HepG2 (cell line): ENCODE measurements around the gene SDK1. TPM values are rescaled to one million over a fixed set of nuclear protein-coding genes. Genes with fewer than 3 reads are reported as not detected.
A peak's percentile ranks its signal among the peaks of the same experiment; 100 is the strongest.

Experiments
- ATAC-seq: fragments of 200-7000 bp; cut with Tn5 transposase; 3 replicates; pipeline ENCODE4 v1.9.1; 2020; ENCODE audit warnings: mild to moderate bottlenecking, moderate library complexity
- BruUV-seq: library from RNA; stranded (reverse); fragments of 400-500 nt; replicated peaks from 2 replicates; lab custom pipeline; 2021; lab: Mats Ljungman, UMichigan
- CTCF ChIA-PET: fragments of 300-600 bp; formaldehyde crosslinking; extraction: SDS; loops from one replicate; lab custom pipeline; 2021; ENCODE audit warnings: low total read pairs, inconsistent platforms, low intra/inter-chr PET ratio; lab: Yijun Ruan, JAX
- POLR2A ChIA-PET: fragments of 350-600 bp; sonication (Branson Sonifier 250); formaldehyde crosslinking; loops from one replicate; lab custom pipeline; 2020; ENCODE audit warnings: antibody characterized with exemption, inconsistent platforms; lab: Yijun Ruan, JAX
- DNase-seq: peaks from one replicate; pipeline ENCODE4 v3.0.0-alpha.2; 2015; ENCODE audit warnings: low spot score
- FAIRE-seq: peaks from 3 replicates; lab custom pipeline; 2011; peaks lifted over from hg19 to GRCh38; lab: Jason Lieb, UNC
- H2AFZ ChIP-seq: one replicate; pipeline ENCODE4 v1.6.1; 2011; ENCODE audit warnings: low read length, inconsistent platforms
- H3K27ac ChIP-seq: fragments of 300-600 bp; 3 replicates; pipeline ENCODE4 v1.8.0; 2011; ENCODE audit warnings: mixed run types, mild to moderate bottlenecking, mixed read lengths, low read length, inconsistent platforms; ENCODE audit not compliant: insufficient read depth; ENCODE audit errors: extremely low read length
- H3K27me3 ChIP-seq, 2 experiments: fragments of 200-600 bp in 1 of 2; 2 replicates in 1 of 2; 3 replicates in 1 of 2; pipeline versions ENCODE4 v1.6.0 to v1.8.0; 2011; ENCODE audit warnings: low read length in 2 of 2, mild to moderate bottlenecking in 2 of 2, moderate library complexity in 2 of 2, inconsistent platforms in 1 of 2; ENCODE audit not compliant: insufficient read depth in 2 of 2, control insufficient read depth in 1 of 2
- H3K36me3 ChIP-seq, 2 experiments: fragments of 200-600 bp in 1 of 2; replicated peaks in 1 of 2; 2 replicates in 1 of 2; 3 replicates in 1 of 2; pipeline versions ENCODE4 v1.5.1 to v1.8.0; 2011; ENCODE audit warnings: low read length in 2 of 2, inconsistent platforms in 1 of 2; ENCODE audit not compliant: insufficient read depth in 2 of 2, control insufficient read depth in 1 of 2
- H3K4me1 ChIP-seq: 2 replicates; pipeline ENCODE4 v1.5.1; 2012; ENCODE audit warnings: low read length, inconsistent platforms; ENCODE audit not compliant: insufficient read depth
- H3K4me2 ChIP-seq: 2 replicates; pipeline ENCODE4 v1.6.0; 2011; ENCODE audit warnings: low read depth, low read length, inconsistent platforms
- H3K4me3 ChIP-seq, 3 experiments: fragments of 200-600 bp in 1 of 3; sonication (generic), shearing (Covaris generic) in 1 of 3; replicated peaks in 1 of 3; 2 replicates each; pipeline ENCODE4 v1.5.1; 2011 to 2016; ENCODE audit warnings: low read length in 3 of 3, inconsistent platforms in 2 of 3, low read depth in 2 of 3, mild to moderate bottlenecking in 2 of 3, control low read depth in 1 of 3, mixed read lengths in 1 of 3; ENCODE audit not compliant: insufficient read depth in 1 of 3
- H3K79me2 ChIP-seq: one replicate; pipeline ENCODE4 v1.6.1; 2011; ENCODE audit warnings: low read length, inconsistent platforms; ENCODE audit not compliant: insufficient read depth
- H3K9ac ChIP-seq: 2 replicates; pipeline ENCODE4 v1.6.0; 2011; ENCODE audit warnings: mild to moderate bottlenecking, low read depth, low read length, inconsistent platforms; ENCODE audit not compliant: insufficient read depth
- H3K9me3 ChIP-seq: 2 replicates; pipeline ENCODE4 v1.5.1; 2012; ENCODE audit warnings: mild to moderate bottlenecking, low read length
- H4K20me1 ChIP-seq: 2 replicates; pipeline ENCODE4 v1.6.0; 2011; ENCODE audit warnings: inconsistent platforms, mild to moderate bottlenecking, low read length, moderate library complexity; ENCODE audit not compliant: insufficient read depth
- FOXC1 ChIP-seq: sonication (generic); formaldehyde crosslinking; IDR thresholded peaks from 2 replicates; pipeline ENCODE4 v1.8.0; 2022; ENCODE audit warnings: mild to moderate bottlenecking, missing genetic modification reagents, borderline replicate concordance
- RAD21 ChIP-seq: fragments of 450-650 bp; formaldehyde crosslinking; IDR thresholded peaks from 2 replicates; pipeline ENCODE4 v1.5.0; 2020; ENCODE audit warnings: mild to moderate bottlenecking
- ZNF264 ChIP-seq: sonication (generic); formaldehyde crosslinking; IDR thresholded peaks from 2 replicates; pipeline ENCODE4 v1.4.0; 2020; ENCODE audit warnings: missing genetic modification reagents
- ZNF282 ChIP-seq: fragments of 450-650 bp; IDR thresholded peaks from 2 replicates; pipeline ENCODE4 v1.6.1; 2018; ENCODE audit not compliant: partially characterized antibody
- WGBS: methylation state at CpG from one replicate; pipeline ENCODE4 v1.1.6; 2017; ENCODE audit warnings: low lambda C conversion rate; 5-methylcytosine and 5-hydroxymethylcytosine counted together
- in situ Hi-C: cut with HindIII; loops from 2 replicates; pipeline ENCODE4 v1.10.0; 2017; ENCODE audit warnings: low pct_unique_long_range_greater_than_20kb; ENCODE audit not compliant: extremely low pct_ligation_motif_present
- intact Hi-C: fragments of 100-400 bp; cut with micrococcal nuclease; formaldehyde crosslinking; loops from one replicate; pipeline ENCODE4 v1.10.0; 2022; ENCODE audit not compliant: unreplicated experiment
- polyA plus RNA-seq, 8 experiments: library from polyadenylated mRNA; depleted of rRNA in 3 of 8; stranded (reverse) in 7 of 8; unstranded in 1 of 8; fragments of >200 nt; fragmentation: Illumina TruSeq in 4 of 8; extraction: Trizol in 4 of 8; gene quantifications; 2 replicates each; pipeline versions ENCODE4 v1.2.1 to v1.2.3, GENCODE V29; 2011 to 2016; ENCODE audit warnings: low read depth in 4 of 8, missing spikeins in 1 of 8, mixed read lengths in 1 of 8; ENCODE audit not compliant: insufficient read depth in 1 of 8
- total RNA-seq, 5 experiments: library from RNA; depleted of rRNA; stranded (reverse); fragments of >200 nt; fragmentation: Illumina TruSeq; extraction: Trizol; gene quantifications; 2 replicates each; pipeline ENCODE4 v1.2.3, GENCODE V29; 2016; ENCODE audit warnings: low read depth in 1 of 5
- TF ChIP-seq, protein P1 (sequence below): sonication (generic); formaldehyde crosslinking; IDR thresholded peaks from one replicate; pipeline ENCODE4 v1.5.1; 2020; ENCODE audit warnings: mild to moderate bottlenecking, missing genetic modification reagents; ENCODE audit errors: not compliant biosample characterization
- TF ChIP-seq, protein P2 (sequence below): sonication (generic); formaldehyde crosslinking; IDR thresholded peaks from 2 replicates; pipeline ENCODE4 v1.4.0; 2020; ENCODE audit warnings: mild to moderate bottlenecking, missing genetic modification reagents

The SDK1 gene
- total and polyA plus RNA-seq, 2 of the 13 experiments (the other 11 are each of a cell fraction or from before 2014, with no cell fraction given) = 0.35 to 2.4 TPM

DNA sequence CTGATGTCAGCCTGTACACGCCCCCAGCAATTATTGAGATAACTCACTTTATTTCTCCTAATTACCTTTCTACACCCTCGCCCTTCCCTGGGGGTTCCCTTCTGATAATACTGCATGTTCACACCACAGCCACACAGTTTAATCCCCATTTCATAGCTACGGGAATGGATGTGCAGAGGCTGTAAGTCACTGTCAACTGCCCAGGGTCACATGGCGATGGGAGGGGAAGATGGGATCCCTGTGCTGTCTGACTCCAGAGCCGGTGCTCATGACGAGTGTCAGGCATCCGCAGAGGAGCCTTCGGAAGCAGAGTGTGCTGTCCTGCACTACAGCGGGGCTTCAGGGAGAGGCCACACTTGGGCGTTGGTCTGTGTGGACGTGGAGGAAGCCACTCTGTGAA is 688.7 kb downstream of the SDK1 start (continued):
- TF ChIP-seq, protein P1, sequence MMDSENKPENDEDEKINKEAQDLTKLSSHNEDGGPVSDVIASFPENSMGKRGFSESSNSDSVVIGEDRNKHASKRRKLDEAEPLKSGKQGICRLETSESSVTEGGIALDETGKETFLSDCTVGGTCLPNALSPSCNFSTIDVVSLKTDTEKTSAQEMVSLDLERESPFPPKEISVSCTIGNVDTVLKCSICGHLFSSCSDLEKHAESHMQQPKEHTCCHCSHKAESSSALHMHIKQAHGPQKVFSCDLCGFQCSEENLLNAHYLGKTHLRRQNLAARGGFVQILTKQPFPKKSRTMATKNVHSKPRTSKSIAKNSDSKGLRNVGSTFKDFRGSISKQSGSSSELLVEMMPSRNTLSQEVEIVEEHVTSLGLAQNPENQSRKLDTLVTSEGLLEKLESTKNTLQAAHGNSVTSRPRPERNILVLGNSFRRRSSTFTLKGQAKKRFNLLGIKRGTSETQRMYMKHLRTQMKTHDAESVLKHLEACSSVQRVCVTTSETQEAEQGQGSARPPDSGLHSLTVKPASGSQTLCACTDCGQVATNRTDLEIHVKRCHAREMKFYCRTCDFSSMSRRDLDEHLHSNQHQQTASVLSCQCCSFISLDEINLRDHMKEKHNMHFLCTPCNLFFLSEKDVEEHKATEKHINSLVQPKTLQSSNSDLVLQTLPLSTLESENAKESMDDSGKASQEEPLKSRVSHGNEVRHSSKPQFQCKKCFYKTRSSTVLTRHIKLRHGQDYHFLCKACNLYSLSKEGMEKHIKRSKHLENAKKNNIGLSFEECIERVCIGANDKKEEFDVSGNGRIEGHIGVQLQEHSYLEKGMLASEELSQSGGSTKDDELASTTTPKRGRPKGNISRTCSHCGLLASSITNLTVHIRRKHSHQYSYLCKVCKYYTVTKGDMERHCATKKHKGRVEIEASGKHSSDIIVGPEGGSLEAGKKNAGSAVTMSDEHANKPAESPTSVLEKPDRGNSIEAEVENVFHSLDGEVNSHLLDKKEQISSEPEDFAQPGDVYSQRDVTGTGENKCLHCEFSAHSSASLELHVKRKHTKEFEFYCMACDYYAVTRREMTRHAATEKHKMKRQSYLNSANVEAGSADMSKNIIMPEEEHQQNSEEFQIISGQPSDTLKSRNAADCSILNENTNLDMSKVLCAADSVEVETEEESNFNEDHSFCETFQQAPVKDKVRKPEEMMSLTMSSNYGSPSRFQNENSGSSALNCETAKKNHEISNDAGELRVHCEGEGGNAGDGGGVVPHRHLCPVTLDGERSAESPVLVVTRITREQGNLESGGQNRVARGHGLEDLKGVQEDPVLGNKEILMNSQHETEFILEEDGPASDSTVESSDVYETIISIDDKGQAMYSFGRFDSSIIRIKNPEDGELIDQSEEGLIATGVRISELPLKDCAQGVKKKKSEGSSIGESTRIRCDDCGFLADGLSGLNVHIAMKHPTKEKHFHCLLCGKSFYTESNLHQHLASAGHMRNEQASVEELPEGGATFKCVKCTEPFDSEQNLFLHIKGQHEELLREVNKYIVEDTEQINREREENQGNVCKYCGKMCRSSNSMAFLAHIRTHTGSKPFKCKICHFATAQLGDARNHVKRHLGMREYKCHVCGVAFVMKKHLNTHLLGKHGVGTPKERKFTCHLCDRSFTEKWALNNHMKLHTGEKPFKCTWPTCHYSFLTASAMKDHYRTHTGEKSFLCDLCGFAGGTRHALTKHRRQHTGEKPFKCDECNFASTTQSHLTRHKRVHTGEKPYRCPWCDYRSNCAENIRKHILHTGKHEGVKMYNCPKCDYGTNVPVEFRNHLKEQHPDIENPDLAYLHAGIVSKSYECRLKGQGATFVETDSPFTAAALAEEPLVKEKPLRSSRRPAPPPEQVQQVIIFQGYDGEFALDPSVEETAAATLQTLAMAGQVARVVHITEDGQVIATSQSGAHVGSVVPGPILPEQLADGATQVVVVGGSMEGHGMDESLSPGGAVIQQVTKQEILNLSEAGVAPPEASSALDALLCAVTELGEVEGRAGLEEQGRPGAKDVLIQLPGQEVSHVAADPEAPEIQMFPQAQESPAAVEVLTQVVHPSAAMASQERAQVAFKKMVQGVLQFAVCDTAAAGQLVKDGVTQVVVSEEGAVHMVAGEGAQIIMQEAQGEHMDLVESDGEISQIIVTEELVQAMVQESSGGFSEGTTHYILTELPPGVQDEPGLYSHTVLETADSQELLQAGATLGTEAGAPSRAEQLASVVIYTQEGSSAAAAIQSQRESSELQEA (CRISPR knock-in tag) = no peak
- no peak for TF ChIP-seq ZNF282
- TF ChIP-seq FOXC1 (CRISPR knock-in tag) = no peak
- TF ChIP-seq, all 625 proteins: peak for 0

DNA sequence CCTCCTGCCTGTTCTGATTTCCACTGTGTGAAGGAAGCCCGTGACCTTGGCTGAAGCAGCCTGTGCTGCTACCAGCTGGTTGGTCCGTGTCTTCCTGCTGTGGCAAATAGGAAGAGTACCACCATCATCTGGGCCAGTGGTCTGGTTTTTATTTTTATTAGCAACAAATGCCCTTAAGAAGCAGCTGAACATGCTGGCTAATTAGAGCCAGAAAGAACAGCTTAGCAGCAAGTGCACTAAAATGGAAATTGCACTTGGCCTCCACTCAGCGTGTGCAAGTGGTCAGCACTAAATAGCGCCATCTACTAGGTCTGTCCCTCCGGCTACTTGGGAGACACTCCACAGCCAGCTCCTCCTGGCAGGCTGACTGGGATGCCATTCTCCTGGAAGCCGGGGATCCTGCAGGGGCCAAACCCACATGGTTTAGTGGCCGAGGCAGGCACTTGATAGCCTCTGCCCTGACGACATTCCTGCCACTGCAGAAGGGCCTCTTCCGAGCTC is 690.7 kb downstream of the SDK1 start:
- no peak overlapping the region for H2AFZ ChIP-seq
- ChIA-PET CTCF (no interaction called here), POLR2A (no interaction called here)
- ATAC-seq (0 out of 3 replicates have a peak, but pooled peaks have one; percentile 28), FAIRE-seq (no peak), DNase-seq (no peak)
- H4K20me1 ChIP-seq = no peaks in the 10 kb centered on the region
- H3K79me2 ChIP-seq = no peaks in the 10 kb centered on the region
- H3K27me3 ChIP-seq = no peaks in the 10 kb centered on the region
- H3K9me3 ChIP-seq = no peaks in the 10 kb centered on the region
- no peaks in the 10 kb centered on the region for H3K36me3 ChIP-seq
- in situ Hi-C loops (no loop called here), intact Hi-C loops (no loop called here)
- H3K27ac ChIP-seq = no peak overlapping the region
- no peak overlapping the region for H3K4me3 ChIP-seq
- H3K4me1 ChIP-seq = no peaks in the 10 kb centered on the region
- BruUV-seq = no TSS peak
- WGBS = 91% methylated on average over 4 of the region's 9 CpGs
- H3K9ac ChIP-seq = no peak overlapping the region
- no peak overlapping the region for H3K4me2 ChIP-seq
- TF ChIP-seq, protein P2, sequence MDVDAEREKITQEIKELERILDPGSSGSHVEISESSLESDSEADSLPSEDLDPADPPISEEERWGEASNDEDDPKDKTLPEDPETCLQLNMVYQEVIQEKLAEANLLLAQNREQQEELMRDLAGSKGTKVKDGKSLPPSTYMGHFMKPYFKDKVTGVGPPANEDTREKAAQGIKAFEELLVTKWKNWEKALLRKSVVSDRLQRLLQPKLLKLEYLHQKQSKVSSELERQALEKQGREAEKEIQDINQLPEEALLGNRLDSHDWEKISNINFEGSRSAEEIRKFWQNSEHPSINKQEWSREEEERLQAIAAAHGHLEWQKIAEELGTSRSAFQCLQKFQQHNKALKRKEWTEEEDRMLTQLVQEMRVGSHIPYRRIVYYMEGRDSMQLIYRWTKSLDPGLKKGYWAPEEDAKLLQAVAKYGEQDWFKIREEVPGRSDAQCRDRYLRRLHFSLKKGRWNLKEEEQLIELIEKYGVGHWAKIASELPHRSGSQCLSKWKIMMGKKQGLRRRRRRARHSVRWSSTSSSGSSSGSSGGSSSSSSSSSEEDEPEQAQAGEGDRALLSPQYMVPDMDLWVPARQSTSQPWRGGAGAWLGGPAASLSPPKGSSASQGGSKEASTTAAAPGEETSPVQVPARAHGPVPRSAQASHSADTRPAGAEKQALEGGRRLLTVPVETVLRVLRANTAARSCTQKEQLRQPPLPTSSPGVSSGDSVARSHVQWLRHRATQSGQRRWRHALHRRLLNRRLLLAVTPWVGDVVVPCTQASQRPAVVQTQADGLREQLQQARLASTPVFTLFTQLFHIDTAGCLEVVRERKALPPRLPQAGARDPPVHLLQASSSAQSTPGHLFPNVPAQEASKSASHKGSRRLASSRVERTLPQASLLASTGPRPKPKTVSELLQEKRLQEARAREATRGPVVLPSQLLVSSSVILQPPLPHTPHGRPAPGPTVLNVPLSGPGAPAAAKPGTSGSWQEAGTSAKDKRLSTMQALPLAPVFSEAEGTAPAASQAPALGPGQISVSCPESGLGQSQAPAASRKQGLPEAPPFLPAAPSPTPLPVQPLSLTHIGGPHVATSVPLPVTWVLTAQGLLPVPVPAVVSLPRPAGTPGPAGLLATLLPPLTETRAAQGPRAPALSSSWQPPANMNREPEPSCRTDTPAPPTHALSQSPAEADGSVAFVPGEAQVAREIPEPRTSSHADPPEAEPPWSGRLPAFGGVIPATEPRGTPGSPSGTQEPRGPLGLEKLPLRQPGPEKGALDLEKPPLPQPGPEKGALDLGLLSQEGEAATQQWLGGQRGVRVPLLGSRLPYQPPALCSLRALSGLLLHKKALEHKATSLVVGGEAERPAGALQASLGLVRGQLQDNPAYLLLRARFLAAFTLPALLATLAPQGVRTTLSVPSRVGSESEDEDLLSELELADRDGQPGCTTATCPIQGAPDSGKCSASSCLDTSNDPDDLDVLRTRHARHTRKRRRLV (CRISPR knock-in tag) = no peak
- no peak for TF ChIP-seq ZNF264 (CRISPR knock-in tag)
- no peak for TF ChIP-seq RAD21 (CRISPR knock-in tag)
